Measurements from ENCODE around the gene BCORL1.

The BCORL1 gene

DNA sequence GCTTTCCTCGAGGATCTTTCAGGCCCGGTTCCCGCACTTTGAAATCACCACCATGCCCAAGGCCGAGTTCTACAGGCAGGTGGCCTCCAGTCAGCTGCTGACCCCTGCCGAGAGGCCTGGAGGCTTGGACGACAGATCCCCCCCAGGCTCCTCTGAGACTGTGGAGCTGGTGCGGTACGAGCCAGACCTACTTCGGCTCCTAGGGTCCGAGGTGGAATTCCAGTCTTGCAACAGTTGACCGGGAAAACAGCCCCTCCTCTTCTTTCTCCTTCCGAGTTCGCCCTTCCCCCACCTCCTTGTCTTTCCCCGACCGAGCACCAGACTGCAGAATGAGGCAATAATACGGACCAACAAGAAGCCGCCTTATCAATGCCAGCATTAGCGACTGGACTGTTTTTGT lies 73.5 kb downstream of the BCORL1 start:
- TF ChIP-seq, protein P1, sequence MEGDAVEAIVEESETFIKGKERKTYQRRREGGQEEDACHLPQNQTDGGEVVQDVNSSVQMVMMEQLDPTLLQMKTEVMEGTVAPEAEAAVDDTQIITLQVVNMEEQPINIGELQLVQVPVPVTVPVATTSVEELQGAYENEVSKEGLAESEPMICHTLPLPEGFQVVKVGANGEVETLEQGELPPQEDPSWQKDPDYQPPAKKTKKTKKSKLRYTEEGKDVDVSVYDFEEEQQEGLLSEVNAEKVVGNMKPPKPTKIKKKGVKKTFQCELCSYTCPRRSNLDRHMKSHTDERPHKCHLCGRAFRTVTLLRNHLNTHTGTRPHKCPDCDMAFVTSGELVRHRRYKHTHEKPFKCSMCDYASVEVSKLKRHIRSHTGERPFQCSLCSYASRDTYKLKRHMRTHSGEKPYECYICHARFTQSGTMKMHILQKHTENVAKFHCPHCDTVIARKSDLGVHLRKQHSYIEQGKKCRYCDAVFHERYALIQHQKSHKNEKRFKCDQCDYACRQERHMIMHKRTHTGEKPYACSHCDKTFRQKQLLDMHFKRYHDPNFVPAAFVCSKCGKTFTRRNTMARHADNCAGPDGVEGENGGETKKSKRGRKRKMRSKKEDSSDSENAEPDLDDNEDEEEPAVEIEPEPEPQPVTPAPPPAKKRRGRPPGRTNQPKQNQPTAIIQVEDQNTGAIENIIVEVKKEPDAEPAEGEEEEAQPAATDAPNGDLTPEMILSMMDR (conservative IDR thresholded peaks at IDR 0.05; ENCODE audit: low read depth, low read length) = no peak
- Histone ChIP-seq H3K4me3 (IDR thresholded peaks at IDR 0.05; ENCODE audit: insufficient read depth, low read depth, low read length) (no peak overlapping the region), H3K9ac (no peak overlapping the region), H3K27me3 (ENCODE audit: insufficient read depth, low read depth) (no peaks in the 10 kb centered on the region), H3K79me2 (ENCODE audit: insufficient read depth, low read depth) (no peaks in the 10 kb centered on the region), H3K4me1 (ENCODE audit: low read depth, poor library complexity, severe bottlenecking) (peaks cover 3% of the 10 kb centered on the region), H3K36me3 (ENCODE audit: insufficient read depth) (no peaks in the 10 kb centered on the region), H4K20me1 (ENCODE audit: insufficient read depth) (no peaks in the 10 kb centered on the region), H3K4me2 (no peak overlapping the region), H2AFZ (ENCODE audit: low read depth) (no peak overlapping the region), H3K27ac (no peak overlapping the region)

GRCh38 chrX:130057209-130057608 lies 74.8 kb downstream of the BCORL1 start:
- no peak overlapping the region for H3K9ac ChIP-seq
- no peaks in the 10 kb centered on the region for H3K36me3 ChIP-seq (ENCODE audit: insufficient read depth)
- no peaks in the 10 kb centered on the region for H3K79me2 ChIP-seq (ENCODE audit: insufficient read depth, low read depth)
- H4K20me1 ChIP-seq (ENCODE audit: insufficient read depth) = no peaks in the 10 kb centered on the region
- no peak overlapping the region for H3K4me3 ChIP-seq (IDR thresholded peaks at IDR 0.05; ENCODE audit: insufficient read depth, low read depth, low read length)
- peaks cover 7% of the 10 kb centered on the region for H3K4me1 ChIP-seq (ENCODE audit: low read depth, poor library complexity, severe bottlenecking)
- no peak overlapping the region for H2AFZ ChIP-seq (ENCODE audit: low read depth)
- TF ChIP-seq, protein P1 (conservative IDR thresholded peaks at IDR 0.05; ENCODE audit: low read depth, low read length) = no peak
- no peak overlapping the region for H3K27ac ChIP-seq
- no peak overlapping the region for H3K4me2 ChIP-seq
- H3K27me3 ChIP-seq (ENCODE audit: insufficient read depth, low read depth) = no peaks in the 10 kb centered on the region

DNA sequence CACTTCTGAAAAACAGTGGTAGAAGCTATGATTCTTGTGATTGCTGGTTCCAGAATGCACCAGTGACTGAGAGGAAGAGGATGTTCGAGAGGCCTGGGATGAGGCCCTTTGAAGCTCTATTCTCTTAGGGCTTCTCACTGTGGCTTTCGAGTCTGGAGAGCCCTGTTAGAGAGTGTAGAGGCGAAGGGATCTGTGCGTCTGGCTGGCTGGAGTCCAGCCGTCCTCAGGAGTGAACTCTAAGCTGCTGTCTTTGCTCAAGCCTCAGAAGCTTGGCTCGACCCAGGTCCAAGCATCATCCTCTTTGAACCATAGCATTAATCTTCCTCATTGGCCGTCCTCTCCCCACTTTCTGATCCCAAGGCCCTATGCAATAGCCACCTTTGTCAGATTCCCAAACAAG lies 76.2 kb downstream of the BCORL1 start:
- Histone ChIP-seq H3K79me2 (ENCODE audit: insufficient read depth, low read depth) (no peaks in the 10 kb centered on the region), H2AFZ (ENCODE audit: low read depth) (no peak overlapping the region), H3K36me3 (ENCODE audit: insufficient read depth) (no peaks in the 10 kb centered on the region), H3K27me3 (ENCODE audit: insufficient read depth, low read depth) (no peaks in the 10 kb centered on the region), H4K20me1 (ENCODE audit: insufficient read depth) (no peaks in the 10 kb centered on the region), H3K27ac (no peak overlapping the region), H3K9ac (no peak overlapping the region), H3K4me2 (no peak overlapping the region), H3K4me3 (IDR thresholded peaks at IDR 0.05; ENCODE audit: insufficient read depth, low read depth, low read length) (no peak overlapping the region), H3K4me1 (ENCODE audit: low read depth, poor library complexity, severe bottlenecking) (peaks cover 7% of the 10 kb centered on the region)
- TF ChIP-seq, protein P1 (conservative IDR thresholded peaks at IDR 0.05; ENCODE audit: low read depth, low read length) = no peak

DNA sequence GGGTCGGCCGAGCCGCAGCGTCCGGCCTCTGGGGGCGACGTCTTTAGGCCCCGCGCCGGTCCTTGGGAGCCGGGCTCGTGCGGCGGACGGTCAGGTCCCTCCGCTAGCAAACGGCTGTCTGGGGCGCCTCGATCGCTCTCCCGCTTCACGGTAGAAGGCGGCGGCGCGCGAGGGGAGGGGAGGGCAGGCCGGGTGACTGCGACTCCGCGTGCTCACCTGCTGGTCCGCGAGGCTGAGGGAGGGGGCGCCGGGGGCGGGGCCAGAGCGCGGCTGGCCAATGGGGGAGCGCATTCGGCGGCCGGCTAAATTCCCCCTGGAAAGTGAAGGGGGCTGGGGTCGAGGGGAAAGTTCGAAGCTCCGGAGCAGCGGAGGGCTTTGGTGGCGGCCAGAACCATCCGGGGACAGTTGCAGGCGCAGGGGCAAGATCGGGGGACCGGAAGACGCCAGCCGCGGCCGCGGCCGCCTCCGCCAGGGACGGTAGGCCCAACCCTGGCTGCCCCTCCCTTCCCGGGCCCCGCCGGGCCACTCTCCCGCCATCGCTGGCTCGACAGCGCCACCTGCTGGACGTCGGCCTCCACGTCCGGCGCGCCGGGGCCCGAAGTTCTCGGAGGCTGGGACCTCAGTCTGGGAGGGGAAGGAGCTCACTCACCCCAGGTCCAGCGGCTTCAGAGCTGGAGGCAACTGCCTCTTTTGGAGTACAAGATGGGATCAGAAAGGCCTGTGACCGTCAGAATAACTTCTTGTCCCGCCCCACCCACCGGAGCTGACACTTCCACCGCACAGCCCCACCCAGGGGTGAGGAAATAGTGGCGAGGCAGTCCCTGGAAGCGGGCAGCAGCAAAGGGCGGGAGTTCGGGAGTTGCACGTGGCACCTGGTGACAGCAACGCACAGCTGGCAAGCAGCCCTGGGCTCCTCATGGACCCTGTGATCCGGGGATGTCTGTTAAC lies 78.0 kb downstream of the BCORL1 start:
- Histone ChIP-seq H3K4me1 (ENCODE audit: low read depth, poor library complexity, severe bottlenecking) (peaks cover 7% of the 10 kb centered on the region), H4K20me1 (ENCODE audit: insufficient read depth) (no peaks in the 10 kb centered on the region), H3K36me3 (ENCODE audit: insufficient read depth) (no peaks in the 10 kb centered on the region), H3K9ac (peak overlapping the region; percentile 77; the same call in 1 of the 2 replicates), H3K27me3 (ENCODE audit: insufficient read depth, low read depth) (no peaks in the 10 kb centered on the region), H2AFZ (ENCODE audit: low read depth) (peak overlapping the region; percentile 90), H3K4me3 (IDR thresholded peaks at IDR 0.05; ENCODE audit: insufficient read depth, low read depth, low read length) (no peak overlapping the region), H3K27ac (peak overlapping the region; percentile 57), H3K79me2 (ENCODE audit: insufficient read depth, low read depth) (no peaks in the 10 kb centered on the region), H3K4me2 (peak overlapping the region; percentile 82)
- TF ChIP-seq, protein P1 (conservative IDR thresholded peaks at IDR 0.05; ENCODE audit: low read depth, low read length) = peak; percentile 75
